Effector memory CD4-positive, alpha-beta T cell (primary cell): ENCODE data around the gene FGD2.

Experiments
- DNase-seq, 3 donors: peaks; one replicate each; pipeline ENCODE4 v3.0.0-alpha.2; 2020
- H3K27ac ChIP-seq: 2 replicates; pipeline ENCODE4 v1.7.0; 2013; ENCODE audit warnings: mild to moderate bottlenecking, low read length, moderate library complexity; ENCODE audit not compliant: insufficient read depth, poor library complexity, severe bottlenecking
- H3K27me3 ChIP-seq: replicated peaks from 2 replicates; pipeline ENCODE4 v1.7.0; 2013; ENCODE audit warnings: mild to moderate bottlenecking, low read length; ENCODE audit not compliant: insufficient read depth, control insufficient read depth, poor library complexity, severe bottlenecking
- H3K36me3 ChIP-seq: 2 replicates; pipeline ENCODE4 v1.7.0; 2013; ENCODE audit warnings: mild to moderate bottlenecking, low read length, moderate library complexity; ENCODE audit not compliant: control insufficient read depth, insufficient read depth
- H3K4me1 ChIP-seq: 2 replicates; pipeline ENCODE4 v1.7.0; 2013; ENCODE audit warnings: low read length, mild to moderate bottlenecking; ENCODE audit not compliant: control insufficient read depth, insufficient read depth, poor library complexity, severe bottlenecking
- H3K4me3 ChIP-seq: 2 replicates; pipeline ENCODE4 v1.7.0; 2013; ENCODE audit warnings: low read length, low read depth, mild to moderate bottlenecking; ENCODE audit not compliant: insufficient read depth, poor library complexity, severe bottlenecking
- H3K9me3 ChIP-seq: 2 replicates; pipeline ENCODE4 v1.7.0; 2013; ENCODE audit warnings: mild to moderate bottlenecking, low read length, moderate library complexity; ENCODE audit not compliant: control insufficient read depth

FGD2 gene

DNA sequence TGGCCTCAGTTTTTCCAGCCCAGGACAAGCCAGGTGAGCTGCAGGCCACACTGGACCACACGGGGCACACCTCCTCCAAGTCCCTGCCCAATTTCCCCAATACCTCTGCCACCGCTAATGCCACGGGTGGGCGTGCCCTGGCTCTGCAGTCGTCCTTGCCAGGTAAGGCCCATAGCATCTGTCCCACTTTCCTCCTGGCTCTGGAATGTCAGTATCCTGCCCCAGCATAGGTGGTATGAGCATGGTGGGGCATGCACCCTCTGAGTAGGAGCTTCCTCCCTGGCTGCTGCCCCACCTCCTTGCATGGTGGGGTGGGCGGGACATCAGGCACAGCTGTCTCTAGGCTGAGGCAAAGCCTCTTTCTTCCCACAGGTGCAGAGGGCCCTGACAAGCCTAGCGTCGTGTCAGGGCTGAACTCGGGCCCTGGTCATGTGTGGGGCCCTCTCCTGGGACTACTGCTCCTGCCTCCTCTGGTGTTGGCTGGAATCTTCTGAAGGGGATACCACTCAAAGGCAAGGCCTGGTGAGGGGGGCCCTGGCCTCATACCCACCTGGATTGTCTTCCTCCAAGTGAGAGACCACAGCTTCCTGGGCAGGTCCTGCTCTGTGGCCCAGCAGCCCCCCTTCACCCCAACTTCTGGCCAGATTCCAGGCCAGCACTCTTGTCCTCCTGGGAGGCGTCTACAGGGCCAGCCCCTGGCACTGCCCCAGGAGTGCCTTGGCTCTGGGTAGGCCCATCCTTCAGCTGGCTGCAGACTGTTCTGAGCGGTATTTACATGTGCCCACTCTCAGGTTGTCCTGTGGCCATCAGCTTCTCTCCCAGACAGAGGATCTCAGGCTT lies 41.8 kb upstream of the FGD2 start:
- no peak overlapping the region for H3K4me3 ChIP-seq
- H3K4me1 ChIP-seq = peaks cover 37% of the 10 kb centered on the region
- H3K27me3 ChIP-seq = no peaks in the 10 kb centered on the region
- peak in 1 of 3 donors; percentile 14 for DNase-seq
- no peaks in the 10 kb centered on the region for H3K9me3 ChIP-seq
- peaks cover 13% of the 10 kb centered on the region for H3K36me3 ChIP-seq
- peak overlapping the region; percentile 62 for H3K27ac ChIP-seq

DNA sequence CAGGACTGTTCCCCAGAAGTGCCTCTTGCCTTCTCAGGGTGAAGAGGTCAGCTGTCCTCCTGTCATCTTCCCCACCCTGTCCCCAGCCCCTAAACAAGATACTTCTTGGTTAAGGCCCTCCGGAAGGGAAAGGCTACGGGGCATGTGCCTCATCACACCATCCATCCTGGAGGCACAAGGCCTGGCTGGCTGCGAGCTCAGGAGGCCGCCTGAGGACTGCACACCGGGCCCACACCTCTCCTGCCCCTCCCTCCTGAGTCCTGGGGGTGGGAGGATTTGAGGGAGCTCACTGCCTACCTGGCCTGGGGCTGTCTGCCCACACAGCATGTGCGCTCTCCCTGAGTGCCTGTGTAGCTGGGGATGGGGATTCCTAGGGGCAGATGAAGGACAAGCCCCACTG lies 41.1 kb upstream of the FGD2 start:
- Histone ChIP-seq H3K4me3 (no peak overlapping the region), H3K4me1 (peaks cover 37% of the 10 kb centered on the region), H3K27ac (peak overlapping the region; percentile 62)

DNA sequence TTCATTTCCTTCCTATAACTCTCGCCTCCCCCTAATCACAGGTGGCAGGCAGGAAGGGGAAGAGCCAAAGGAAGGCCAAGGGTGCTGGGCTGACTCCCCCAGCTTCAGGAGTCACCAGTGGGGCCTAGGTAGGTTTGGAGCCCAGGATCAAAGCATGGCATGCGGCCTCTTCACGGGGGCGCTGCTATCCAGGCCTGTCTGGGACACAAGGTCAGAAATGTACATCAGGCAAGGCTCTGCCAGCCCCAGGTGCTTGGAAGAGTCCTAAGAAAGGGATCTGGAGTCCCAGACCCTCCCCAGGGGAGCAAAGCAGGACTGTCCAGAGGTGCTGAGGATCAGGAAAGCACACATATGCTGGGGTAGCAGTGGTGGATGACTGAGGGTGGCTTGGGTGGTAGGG lies 40.5 kb upstream of the FGD2 start:
- H3K27ac ChIP-seq = peak overlapping the region; percentile 62
- peaks cover 37% of the 10 kb centered on the region for H3K4me1 ChIP-seq
- no peak for DNase-seq
- no peaks in the 10 kb centered on the region for H3K27me3 ChIP-seq
- no peak overlapping the region for H3K4me3 ChIP-seq
- peaks cover 23% of the 10 kb centered on the region for H3K36me3 ChIP-seq
- H3K9me3 ChIP-seq = no peaks in the 10 kb centered on the region

More for the DNA sequence above, 41.1 kb upstream of the FGD2 start:
- H3K27me3 ChIP-seq = no peaks in the 10 kb centered on the region
- no peak for DNase-seq
- peaks cover 17% of the 10 kb centered on the region for H3K36me3 ChIP-seq
- H3K9me3 ChIP-seq = no peaks in the 10 kb centered on the region

DNA sequence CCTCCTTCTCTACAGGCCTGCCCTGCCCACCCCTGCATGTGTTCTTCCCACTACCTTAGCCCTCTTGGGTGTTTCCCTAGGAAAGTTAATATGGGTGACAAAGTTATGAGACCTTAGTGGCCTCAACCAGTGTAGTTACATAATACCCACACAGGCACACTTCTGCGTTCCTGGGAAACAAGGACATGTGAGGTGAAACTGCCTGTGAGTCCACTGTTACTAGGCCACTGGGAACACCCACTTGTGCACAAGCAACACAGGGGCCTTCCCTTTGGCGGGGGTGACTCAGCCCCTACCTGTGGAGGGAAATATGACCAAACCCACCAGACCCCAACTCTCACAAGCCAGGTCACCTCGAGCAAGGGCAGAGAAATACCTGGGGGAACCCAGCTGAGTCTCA lies 38.2 kb upstream of the FGD2 start:
- Histone ChIP-seq H3K4me3 (no peak overlapping the region), H3K4me1 (peaks cover 27% of the 10 kb centered on the region), H3K9me3 (no peaks in the 10 kb centered on the region), H3K27me3 (no peaks in the 10 kb centered on the region), H3K36me3 (peaks cover 47% of the 10 kb centered on the region), H3K27ac (no peak overlapping the region)
- DNase-seq = no peak

DNA sequence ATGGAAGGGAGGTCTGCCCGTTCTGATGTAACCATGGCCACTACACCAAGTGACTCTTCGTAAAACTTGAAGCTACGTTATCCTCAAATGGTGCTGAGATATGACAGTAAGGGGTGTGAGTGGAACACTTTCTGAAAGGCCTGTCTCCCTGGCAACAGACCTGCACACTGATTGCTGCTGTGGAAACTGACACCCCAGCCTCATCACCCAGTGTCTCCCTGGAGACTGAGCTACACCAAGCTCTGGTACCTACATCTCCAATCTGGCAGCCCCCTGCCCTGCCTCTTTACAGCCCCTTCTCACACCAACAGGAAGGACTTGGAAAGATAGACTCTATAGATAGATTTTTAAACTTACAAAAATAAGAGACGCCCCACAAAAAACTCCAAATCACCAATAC lies 37.7 kb upstream of the FGD2 start:
- Histone ChIP-seq H3K4me1 (peaks cover 25% of the 10 kb centered on the region), H3K27ac (no peak overlapping the region), H3K27me3 (no peaks in the 10 kb centered on the region), H3K4me3 (no peak overlapping the region), H3K36me3 (peaks cover 51% of the 10 kb centered on the region), H3K9me3 (no peaks in the 10 kb centered on the region)
- no peak for DNase-seq

DNA sequence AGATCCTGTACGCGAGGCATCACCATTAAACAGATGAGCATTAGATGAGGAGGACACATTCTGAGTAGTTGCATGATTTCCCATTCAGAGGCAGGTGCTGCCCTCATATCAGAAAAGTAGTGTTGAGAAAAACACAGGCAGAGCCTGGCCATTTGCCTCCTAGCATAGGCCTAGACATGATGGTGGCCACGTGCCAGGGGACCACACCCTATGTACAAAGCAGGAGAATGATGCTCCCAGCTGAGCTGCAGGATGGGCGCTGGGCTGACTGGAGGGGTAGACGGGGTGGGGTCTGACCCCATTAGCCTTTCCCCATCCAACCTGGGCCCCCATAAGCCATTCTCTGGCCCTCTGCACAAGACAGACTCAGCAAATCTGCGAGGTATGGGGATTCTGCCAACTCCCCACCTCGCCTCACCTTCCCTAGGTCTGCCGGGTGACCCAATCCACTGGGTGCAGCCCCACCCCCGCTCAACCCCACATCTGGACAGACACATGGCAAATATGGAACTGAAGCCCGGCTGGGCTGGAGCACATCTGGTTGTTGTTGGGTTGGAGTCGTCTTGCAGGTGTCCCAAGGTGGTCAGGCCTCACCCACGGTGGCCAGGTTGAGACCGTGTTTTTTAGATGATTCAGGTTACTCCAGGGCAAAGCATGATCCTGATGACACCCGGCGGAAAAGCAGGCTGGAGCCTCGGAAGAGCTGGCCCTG lies 37.0 kb upstream of the FGD2 start:
- Histone ChIP-seq H3K4me1 (peaks cover 18% of the 10 kb centered on the region), H3K9me3 (no peaks in the 10 kb centered on the region), H3K27me3 (no peaks in the 10 kb centered on the region), H3K27ac (no peak overlapping the region), H3K36me3 (peaks cover 58% of the 10 kb centered on the region), H3K4me3 (no peak overlapping the region)
- DNase-seq = no peak

DNA sequence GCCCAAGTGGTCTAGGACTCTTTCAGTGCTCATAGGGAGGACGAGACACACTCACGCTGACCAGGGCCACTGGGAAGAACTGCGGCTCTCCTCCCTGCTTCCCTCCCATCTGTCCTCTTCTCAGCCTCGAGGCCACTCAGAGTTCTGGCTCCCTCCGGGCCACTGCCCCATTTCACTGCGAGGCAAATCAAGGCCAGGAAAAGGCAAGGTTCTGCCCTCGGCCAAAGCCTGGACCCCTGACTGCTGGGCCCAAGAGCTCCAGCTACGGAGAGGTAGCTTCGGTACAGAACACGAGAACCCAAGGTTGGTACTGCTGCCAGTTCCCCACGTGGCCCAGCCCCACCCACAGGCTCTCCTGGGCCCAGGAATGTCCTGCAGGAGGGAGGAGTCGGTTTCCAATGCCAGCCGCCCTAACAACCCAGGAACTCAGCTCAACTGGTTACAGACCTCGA lies 36.2 kb upstream of the FGD2 start:
- Histone ChIP-seq H3K27me3 (no peaks in the 10 kb centered on the region), H3K4me1 (peaks cover 10% of the 10 kb centered on the region), H3K36me3 (peaks cover 67% of the 10 kb centered on the region), H3K4me3 (no peak overlapping the region), H3K27ac (no peak overlapping the region), H3K9me3 (no peaks in the 10 kb centered on the region)
- DNase-seq = no peak

DNA sequence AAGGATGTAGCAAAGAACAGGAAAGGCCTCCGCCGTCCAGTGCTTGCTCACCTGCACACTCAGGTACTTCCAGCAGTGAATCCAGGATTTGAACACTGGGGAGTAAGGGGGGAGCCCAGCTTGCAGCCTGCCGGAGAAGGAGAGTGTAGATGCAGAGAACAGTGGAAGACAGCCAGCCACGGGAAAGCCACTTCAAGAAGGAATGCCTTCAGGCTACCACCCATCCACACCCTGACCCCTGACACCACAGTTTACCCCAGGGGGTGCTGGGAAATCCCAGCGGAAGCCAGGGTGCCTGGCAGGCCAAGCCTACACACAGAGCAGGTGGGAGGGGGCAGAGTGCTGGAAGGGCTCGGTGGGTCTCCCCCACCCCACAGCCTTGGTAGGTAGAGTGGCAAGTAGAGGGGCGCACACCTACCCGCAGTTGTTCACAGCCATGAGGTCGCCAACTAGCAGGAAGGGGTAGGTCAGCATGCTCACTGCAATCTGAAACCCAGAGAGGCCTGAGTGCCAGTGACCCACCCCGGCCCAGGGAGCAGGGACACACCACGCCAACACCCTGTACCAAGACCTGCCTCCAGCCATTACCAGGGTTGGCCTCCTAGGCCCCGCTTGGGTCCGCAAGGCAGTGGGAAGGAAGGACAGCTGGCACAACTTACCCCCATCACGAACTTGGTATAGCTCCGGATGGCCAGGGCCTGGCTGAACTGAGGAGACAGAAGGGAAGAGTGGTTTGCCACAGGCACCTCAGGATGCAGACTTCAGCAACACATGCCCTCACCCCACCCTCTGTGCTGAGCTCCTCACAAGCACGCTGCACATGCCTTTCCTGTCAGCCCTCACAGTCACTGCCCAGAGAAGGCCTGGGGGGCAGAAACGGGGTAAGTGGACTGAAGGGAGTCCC lies 35.2 kb upstream of the FGD2 start:
- no peak overlapping the region for H3K27ac ChIP-seq
- H3K36me3 ChIP-seq = peaks cover 76% of the 10 kb centered on the region
- H3K4me3 ChIP-seq = no peak overlapping the region
- no peaks in the 10 kb centered on the region for H3K4me1 ChIP-seq
- DNase-seq = no peak
- no peaks in the 10 kb centered on the region for H3K27me3 ChIP-seq
- no peaks in the 10 kb centered on the region for H3K9me3 ChIP-seq

DNA sequence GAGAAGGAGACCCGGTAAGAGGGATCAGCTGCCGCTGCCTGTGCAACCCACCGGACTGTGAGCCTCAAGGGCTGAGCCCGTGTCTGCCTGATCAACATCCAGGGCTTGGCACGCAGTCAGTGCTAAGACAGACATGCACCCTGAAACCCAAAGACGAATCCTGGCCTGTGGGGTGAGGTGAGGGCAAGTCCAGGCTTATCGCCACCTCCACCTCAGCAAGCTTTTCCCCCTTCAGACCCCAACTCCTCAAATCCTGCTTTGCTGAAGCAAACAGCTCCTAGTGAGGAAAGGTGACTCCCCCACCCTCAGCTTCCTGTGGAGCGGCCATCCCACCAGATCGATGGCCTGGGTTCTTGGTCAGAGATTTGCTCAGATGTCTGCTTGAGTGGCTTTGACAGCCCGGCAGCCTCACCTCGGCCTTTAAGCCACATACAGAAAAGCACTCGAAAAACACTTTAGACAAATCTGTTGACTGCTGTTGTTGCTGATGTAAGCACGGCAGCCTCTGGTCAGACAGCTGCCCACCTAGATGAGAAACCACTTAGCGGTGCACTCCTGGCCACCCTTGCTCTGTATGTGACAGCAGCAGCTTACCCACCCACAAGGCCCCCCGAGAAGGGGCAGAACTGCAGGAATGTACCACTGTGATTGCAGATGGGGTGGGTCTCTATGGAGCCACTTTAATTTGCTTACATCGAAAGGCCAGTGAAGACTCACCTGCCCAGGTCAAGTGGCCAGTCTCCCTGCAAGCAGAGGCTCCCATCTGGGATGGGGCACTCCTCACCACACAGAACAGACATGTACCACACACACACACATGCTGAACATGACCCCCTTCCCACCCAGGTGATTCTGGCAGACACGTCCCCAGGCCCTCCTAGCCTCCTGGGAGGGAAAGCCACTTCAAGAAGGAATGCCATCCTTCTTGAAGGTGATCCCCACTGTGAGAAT lies 34.3 kb upstream of the FGD2 start:
- Histone ChIP-seq H3K36me3 (peaks cover 86% of the 10 kb centered on the region), H3K27me3 (no peaks in the 10 kb centered on the region), H3K27ac (no peak overlapping the region), H3K4me1 (no peaks in the 10 kb centered on the region), H3K9me3 (no peaks in the 10 kb centered on the region), H3K4me3 (no peak overlapping the region)
- no peak for DNase-seq
